Astrocyte of the hippocampus (primary cell): ENCODE measurements around the gene SLC14A1.

Source experiments
- DNase-seq: peaks from one replicate; pipeline ENCODE4 v3.0.0; 2011; ENCODE audit warnings: low read depth, low spot score

The SLC14A1 gene

GRCh38 chr18:45722899-45723298 is 1.1 kb upstream of the SLC14A1 start:
- peak; percentile 78 for DNase-seq

- DNase-seq, result peak; percentile 62
Measured at GRCh38 chr18:45724601-45725000, 620 bp downstream of the SLC14A1 start.

GRCh38 chr18:45725336-45725735 is 1.4 kb downstream of the SLC14A1 start:
- no peak for DNase-seq

GRCh38 chr18:45726603-45727002 is 2.6 kb downstream of the SLC14A1 start:
- no peak for DNase-seq

- DNase-seq, result peak; percentile 19
Measured at GRCh38 chr18:45727068-45727467, 3.1 kb downstream of the SLC14A1 start.

DNA sequence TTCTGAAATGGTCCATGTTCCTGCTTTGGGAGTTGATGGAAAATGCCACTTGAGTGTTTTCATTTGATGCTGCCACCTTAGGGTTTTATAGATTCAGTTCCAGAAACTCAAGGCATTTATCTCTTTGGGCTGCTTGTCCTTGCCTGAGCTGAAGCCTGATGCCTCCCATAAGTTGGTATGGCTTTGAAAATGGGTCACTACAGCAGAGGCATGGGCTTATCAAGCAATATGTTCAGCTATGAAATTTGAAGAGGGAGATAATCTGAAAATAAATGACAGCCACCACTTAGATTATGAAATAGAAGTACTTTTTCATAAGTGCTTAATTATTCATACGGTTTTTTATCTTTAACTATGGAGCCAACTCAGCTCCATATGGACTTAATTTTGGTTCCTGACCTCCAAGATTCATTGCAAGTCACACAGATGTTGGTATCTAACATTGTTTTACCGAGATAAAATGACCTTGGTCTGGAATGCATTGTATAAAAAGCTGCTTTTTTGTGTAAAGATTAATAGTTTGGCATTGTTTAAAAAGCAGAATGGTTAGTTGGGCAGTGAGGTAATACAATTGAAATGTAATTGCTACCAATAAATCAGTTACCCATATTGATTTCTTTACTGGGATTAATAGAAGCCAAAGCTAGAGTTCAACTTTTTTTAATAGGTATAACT is 4.5 kb downstream of the SLC14A1 start:
- DNase-seq, result no peak

GRCh38 chr18:45730832-45731575 is 7.0 kb downstream of the SLC14A1 start:
- DNase-seq, result peak; percentile 73

- DNase-seq, result no peak
Measured at GRCh38 chr18:45731716-45732115, 7.7 kb downstream of the SLC14A1 start.

DNA sequence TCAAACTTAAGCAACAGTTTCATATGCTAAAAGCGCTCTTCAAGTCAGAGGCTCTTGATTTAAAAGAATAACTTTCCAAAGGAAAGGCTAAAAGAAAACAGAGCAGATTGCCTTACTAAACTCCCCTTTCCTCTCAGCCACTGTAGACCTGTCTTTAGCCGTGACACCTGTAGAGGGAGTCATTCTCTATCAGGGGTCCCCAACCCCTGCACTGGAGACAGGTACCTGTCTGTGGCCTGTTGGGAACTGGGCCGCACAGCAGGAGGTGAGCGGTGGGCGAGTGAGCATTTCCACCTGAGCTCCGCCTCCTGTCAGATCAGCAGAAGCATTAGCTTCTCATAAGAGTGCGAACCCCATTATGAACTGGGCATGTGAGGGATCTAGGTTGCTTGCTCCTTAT is 9.6 kb downstream of the SLC14A1 start:
- DNase-seq, result no peak

DNA sequence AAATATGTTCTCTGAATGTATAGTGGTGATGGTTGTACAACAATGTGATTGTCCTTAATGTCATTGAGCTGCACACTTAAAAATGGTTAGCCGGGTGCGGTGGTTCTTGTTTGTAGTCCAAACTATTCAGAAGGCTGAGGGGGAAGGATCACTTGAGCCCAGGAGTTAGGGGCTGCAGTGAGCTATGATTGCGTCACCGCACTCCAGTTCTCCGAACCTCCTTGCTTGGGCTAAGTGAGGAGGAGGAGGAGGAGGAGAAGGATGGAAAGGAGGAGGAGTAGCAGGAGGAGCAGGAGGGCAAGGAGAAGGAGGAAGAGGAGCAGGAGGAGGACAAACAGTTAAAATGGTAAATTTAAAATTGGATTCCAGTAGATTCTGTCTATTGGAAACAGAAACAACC is 10.5 kb downstream of the SLC14A1 start:
- no peak for DNase-seq

DNA sequence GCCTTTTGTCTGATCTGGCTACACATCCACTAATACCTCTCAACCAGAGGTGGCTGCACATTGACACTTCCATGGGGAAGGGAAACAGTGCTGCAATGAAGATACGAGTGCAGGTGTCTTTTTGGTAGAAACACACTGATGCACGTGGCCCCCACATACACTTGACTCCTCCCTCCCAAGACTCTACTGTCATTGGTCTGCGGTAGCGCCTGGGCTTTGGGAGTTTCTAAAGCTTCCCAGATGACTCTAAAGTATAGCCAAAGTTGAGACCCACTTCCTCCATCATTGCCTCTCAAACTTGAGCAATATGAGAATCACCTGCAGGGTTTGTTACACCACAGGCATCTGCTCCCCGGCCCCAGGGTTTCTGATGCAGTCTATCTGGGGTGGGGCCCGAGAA is 11.0 kb downstream of the SLC14A1 start:
- DNase-seq, result no peak

- no peak for DNase-seq
Measured at GRCh38 chr18:45738660-45739059, 14.7 kb downstream of the SLC14A1 start.

DNA sequence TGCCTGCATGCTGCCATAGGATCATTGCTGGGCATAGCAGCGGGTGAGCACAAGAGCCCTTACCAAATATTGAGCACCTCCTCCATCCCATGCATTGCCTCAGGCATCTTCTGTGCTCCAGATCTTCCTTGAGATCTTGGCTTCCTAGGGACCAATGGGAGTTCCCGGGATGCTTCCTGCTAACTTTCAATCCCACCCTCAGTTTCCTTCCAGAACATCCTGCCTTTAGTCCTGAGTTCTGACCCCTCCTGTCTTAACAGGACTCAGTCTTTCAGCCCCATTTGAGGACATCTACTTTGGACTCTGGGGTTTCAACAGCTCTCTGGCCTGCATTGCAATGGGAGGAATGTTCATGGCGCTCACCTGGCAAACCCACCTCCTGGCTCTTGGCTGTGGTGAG is 15.3 kb downstream of the SLC14A1 start:
- no peak for DNase-seq

DNA sequence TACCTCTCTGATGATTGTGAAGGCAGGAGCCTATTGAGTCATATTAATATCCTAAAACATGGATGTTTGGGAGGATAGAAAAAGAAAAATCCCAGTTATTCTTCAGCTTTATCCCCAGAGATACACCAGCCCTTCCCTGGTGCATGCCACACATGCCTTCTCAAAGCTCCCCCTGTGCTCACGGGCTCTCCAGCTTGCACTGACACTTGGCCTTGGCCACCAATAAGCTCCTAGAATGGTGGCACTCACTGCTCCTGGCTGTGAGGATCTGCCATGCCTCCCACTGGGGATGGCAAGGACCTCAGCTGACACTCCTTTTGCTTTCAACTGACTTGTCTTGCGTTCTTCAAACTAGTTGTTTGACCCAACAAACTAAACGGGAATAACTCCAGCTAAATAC is 15.9 kb downstream of the SLC14A1 start:
- DNase-seq, result no peak

DNA sequence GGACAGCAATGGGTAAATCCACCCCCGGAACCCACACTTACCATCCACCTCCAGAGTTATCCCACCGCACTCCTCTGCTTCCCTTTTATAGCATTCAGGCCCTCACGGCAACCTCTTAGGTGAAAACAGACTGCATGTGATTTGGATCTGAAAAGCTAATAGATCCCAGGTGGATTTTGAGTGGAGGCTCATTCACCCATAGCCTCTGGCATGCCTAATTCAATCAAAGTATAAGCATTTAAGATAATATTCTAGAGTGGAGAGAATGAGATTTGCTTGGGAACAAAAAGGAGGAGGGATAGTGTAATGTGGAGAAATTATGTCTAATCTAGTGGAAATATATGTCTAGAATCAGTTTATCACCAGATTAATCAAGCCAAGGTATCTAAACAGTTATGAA is 17.1 kb downstream of the SLC14A1 start:
- no peak for DNase-seq

DNA sequence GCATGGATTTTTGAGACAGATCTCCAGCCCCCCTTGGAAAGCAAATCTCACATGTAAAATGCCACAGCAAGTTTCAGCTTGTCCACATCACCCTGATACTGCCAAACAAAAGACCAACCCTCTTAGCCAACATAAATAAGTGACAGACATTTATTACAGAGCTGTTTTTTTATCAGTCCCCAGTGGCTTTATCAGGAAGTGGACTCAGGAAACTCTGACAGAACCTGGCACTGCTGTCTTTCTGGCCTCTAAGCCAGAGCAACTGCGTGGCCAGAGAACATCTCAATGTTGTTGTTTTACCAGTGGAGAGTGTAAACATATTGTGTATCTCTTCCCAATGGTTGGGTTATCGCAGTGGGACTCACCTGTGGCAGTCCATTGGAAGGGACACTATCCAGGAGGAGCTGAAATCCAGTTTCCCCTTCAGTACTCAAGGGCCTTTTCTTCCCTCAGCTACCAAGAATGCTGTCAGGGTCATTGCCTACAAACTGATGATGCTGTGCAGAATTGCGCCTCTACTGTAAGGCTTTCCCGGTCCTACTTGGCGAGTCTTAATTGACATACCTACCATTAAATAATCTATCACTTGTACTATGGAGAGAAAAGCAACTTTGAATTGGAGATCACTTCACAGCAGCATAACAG is 22.0 kb downstream of the SLC14A1 start:
- DNase-seq, result no peak

DNA sequence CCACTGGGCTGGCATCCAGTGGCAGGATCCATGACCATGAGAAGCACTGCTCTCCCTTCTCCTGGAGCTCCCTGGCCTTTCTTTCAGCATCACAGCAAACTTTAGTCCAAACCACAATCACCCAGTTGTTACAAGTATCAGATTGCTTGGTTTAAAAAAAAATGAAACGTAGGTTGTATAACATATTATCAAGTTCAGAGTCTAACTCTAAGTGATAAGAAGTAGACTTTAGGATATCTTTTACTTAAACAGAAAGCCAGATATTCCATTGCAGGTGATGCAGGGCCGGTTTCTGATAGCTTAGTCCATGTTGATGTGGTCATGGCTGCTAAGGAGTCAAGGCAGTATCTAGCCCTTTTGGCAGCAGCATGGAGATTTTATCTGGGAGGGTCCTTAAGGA is 24.5 kb downstream of the SLC14A1 start:
- DNase-seq, result no peak

DNA sequence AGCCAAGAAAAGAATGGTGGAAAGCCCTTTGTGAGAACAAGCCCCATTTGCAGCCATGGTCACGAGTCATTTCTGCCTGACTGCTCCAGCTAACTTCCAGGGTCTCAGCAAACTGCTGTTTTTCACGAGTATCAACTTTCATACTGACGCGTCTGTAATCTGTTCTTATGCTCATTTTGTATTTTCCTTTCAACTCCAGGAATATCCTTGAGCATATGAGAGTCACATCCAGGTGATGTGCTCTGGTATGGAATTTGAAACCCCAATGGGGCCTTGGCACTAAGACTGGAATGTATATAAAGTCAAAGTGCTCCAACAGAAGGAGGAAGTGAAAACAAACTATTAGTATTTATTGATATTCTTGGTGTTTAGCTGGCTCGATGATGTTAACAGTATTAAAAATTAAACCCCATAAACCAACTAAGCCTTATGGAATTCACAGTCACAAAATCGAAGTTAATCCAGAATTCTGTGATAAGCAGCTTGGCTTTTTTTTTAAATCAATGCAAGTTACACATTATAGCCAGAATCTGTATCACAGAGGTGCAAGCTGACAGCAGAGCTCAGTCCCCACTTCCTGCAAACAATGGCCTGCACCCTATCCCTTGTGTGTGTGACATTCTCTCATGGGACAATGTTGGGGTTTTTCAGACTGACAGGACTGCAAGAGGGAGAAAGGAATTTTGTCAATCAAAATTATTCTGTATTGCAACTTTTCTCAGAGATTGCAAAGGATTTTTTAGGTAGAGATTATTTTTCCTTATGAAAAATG is 26.1 kb downstream of the SLC14A1 start:
- DNase-seq, result no peak

GRCh38 chr18:45751766-45752165 is 27.8 kb downstream of the SLC14A1 start:
- no peak for DNase-seq

- DNase-seq, result no peak
Measured at GRCh38 chr18:45752681-45753080, 28.7 kb downstream of the SLC14A1 start.

- no peak for DNase-seq
Measured at GRCh38 chr18:45753286-45753685, 29.3 kb downstream of the SLC14A1 start.

DNA sequence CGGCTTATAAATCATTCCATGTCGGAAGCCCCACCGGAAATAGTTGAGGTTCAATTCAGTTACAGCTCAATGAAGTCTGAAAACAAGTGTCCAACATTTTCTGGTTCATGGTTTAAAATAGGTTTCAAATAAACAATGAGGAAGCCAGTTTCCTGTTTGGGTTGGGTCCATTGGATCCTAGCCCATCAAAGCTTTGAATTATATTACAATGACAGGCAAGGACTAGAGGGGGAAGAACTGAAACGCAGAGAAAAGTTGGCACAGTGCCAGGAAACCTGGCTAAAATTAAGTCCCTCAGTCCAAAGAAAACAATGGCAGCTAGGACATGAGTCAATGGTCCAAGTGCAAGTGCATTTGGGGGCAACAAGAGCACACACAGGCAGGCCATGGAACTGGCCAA is 32.0 kb downstream of the SLC14A1 start:
- peak; percentile 79 for DNase-seq
